ENCODE results near the gene TANC1.
"Not testable (repeated sequence)": the region's sequence is repeated elsewhere in the genome, so short reads cannot be mapped to it uniquely, and the experiment has no call there.

TANC1 gene

GRCh38 chr2:159124931-159125467, 156.6 kb downstream of the TANC1 start:
- peak; percentile 37 for DNase-seq

- no peak for DNase-seq
Measured at GRCh38 chr2:159125858-159126257, 157.4 kb downstream of the TANC1 start.

- DNase-seq: peak; percentile 95
Measured at GRCh38 chr2:159126432-159127022, 158.1 kb downstream of the TANC1 start.

GRCh38 chr2:159128191-159128590, 159.8 kb downstream of the TANC1 start:
- no peak for DNase-seq

- DNase-seq: no peak
Measured at GRCh38 chr2:159129269-159129668, 160.8 kb downstream of the TANC1 start.

- no peak for DNase-seq
Measured at GRCh38 chr2:159129824-159130223, 161.4 kb downstream of the TANC1 start.

GRCh38 chr2:159130302-159130701, 161.9 kb downstream of the TANC1 start:
- no peak for DNase-seq

- no peak for DNase-seq
Measured at GRCh38 chr2:159131267-159131913, 162.9 kb downstream of the TANC1 start.

GRCh38 chr2:159131914-159132281, 163.5 kb downstream of the TANC1 start:
- DNase-seq: peak; percentile 96

- DNase-seq: peak; percentile 64
Measured at GRCh38 chr2:159133797-159134196, 165.4 kb downstream of the TANC1 start.

GRCh38 chr2:159134979-159135378, 166.5 kb downstream of the TANC1 start:
- no peak for DNase-seq

- no peak for DNase-seq
Measured at GRCh38 chr2:159136391-159136790, 168.0 kb downstream of the TANC1 start.

- DNase-seq: no peak
Measured at GRCh38 chr2:159137511-159138241, 169.2 kb downstream of the TANC1 start.

GRCh38 chr2:159138642-159139182, 170.3 kb downstream of the TANC1 start:
- DNase-seq: no peak

GRCh38 chr2:159139216-159139933, 170.9 kb downstream of the TANC1 start:
- DNase-seq: peak; percentile 42

GRCh38 chr2:159140070-159140769, 171.8 kb downstream of the TANC1 start:
- peak; percentile 92 for DNase-seq

GRCh38 chr2:159140821-159141220, 172.4 kb downstream of the TANC1 start:
- not testable (repeated sequence) for DNase-seq

- DNase-seq: no peak
Measured at GRCh38 chr2:159144776-159145614, 176.6 kb downstream of the TANC1 start.

GRCh38 chr2:159145745-159146354, 177.4 kb downstream of the TANC1 start:
- no peak for DNase-seq

GRCh38 chr2:159146996-159147666, 178.7 kb downstream of the TANC1 start:
- DNase-seq: no peak
